ENCODE data around the gene HABP4. TPM values are rescaled to one million over a fixed set of nuclear protein-coding genes. Genes with fewer than 3 reads are reported as not detected.

Gene HABP4
- total and polyA plus RNA-seq, 9 of the 15 experiments (the other 6 are each of a cell fraction or from before 2014, with no cell fraction given) = 0.38 to 2.4 (median 1.9) TPM

GRCh38 chr9:96420468-96421219 lies 29.3 kb upstream of the HABP4 start (continued):
- TF ChIP-seq, protein P1, sequence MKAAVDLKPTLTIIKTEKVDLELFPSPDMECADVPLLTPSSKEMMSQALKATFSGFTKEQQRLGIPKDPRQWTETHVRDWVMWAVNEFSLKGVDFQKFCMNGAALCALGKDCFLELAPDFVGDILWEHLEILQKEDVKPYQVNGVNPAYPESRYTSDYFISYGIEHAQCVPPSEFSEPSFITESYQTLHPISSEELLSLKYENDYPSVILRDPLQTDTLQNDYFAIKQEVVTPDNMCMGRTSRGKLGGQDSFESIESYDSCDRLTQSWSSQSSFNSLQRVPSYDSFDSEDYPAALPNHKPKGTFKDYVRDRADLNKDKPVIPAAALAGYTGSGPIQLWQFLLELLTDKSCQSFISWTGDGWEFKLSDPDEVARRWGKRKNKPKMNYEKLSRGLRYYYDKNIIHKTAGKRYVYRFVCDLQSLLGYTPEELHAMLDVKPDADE (conservative IDR thresholded peaks at IDR 0.05; ENCODE audit: control insufficient read depth, low read depth, low read length) = no peak
- no peak for TF ChIP-seq TAF1 (IDR thresholded peaks at IDR 0.05; ENCODE audit: control insufficient read depth, extremely low read depth, insufficient read depth, low read length, severe bottlenecking)
- no peak for TF ChIP-seq NCOA6 (IDR thresholded peaks at IDR 0.05)
- no peak for TF ChIP-seq TRIM28 (IDR thresholded peaks at IDR 0.05)
- TF ChIP-seq, protein P2, sequence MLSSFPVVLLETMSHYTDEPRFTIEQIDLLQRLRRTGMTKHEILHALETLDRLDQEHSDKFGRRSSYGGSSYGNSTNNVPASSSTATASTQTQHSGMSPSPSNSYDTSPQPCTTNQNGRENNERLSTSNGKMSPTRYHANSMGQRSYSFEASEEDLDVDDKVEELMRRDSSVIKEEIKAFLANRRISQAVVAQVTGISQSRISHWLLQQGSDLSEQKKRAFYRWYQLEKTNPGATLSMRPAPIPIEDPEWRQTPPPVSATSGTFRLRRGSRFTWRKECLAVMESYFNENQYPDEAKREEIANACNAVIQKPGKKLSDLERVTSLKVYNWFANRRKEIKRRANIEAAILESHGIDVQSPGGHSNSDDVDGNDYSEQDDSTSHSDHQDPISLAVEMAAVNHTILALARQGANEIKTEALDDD (IDR thresholded peaks at IDR 0.05) = no peak
- no peak for TF ChIP-seq RBM14 (IDR thresholded peaks at IDR 0.05; ENCODE audit: borderline replicate concordance, insufficient read depth, low read depth, low read length)
- TF ChIP-seq NR3C1 (CRISPR knock-in tag; IDR thresholded peaks at IDR 0.05) = no peak
- TF ChIP-seq CSDE1 (IDR thresholded peaks at IDR 0.05) = no peak
- TF ChIP-seq IRF2 (CRISPR knock-in tag; IDR thresholded peaks at IDR 0.05) = no peak
- no peak for TF ChIP-seq MAFK (IDR thresholded peaks at IDR 0.05; ENCODE audit: low read length)
- no peak for TF ChIP-seq SAFB2 (IDR thresholded peaks at IDR 0.05; ENCODE audit: borderline replicate concordance, low read depth, low read length, severe bottlenecking)
- peak; percentile 96 for TF ChIP-seq ZNF41 (CRISPR knock-in tag; conservative IDR thresholded peaks at IDR 0.05)
- no peak for TF ChIP-seq MTA1 (IDR thresholded peaks at IDR 0.05; ENCODE audit: borderline replicate concordance)
- TF ChIP-seq ESRRA (IDR thresholded peaks at IDR 0.05; ENCODE audit: borderline replicate concordance, low read depth) = no peak
- peak; percentile 76 for TF ChIP-seq ZNF507 (tag; conservative IDR thresholded peaks at IDR 0.05)
- TF ChIP-seq, protein P3, sequence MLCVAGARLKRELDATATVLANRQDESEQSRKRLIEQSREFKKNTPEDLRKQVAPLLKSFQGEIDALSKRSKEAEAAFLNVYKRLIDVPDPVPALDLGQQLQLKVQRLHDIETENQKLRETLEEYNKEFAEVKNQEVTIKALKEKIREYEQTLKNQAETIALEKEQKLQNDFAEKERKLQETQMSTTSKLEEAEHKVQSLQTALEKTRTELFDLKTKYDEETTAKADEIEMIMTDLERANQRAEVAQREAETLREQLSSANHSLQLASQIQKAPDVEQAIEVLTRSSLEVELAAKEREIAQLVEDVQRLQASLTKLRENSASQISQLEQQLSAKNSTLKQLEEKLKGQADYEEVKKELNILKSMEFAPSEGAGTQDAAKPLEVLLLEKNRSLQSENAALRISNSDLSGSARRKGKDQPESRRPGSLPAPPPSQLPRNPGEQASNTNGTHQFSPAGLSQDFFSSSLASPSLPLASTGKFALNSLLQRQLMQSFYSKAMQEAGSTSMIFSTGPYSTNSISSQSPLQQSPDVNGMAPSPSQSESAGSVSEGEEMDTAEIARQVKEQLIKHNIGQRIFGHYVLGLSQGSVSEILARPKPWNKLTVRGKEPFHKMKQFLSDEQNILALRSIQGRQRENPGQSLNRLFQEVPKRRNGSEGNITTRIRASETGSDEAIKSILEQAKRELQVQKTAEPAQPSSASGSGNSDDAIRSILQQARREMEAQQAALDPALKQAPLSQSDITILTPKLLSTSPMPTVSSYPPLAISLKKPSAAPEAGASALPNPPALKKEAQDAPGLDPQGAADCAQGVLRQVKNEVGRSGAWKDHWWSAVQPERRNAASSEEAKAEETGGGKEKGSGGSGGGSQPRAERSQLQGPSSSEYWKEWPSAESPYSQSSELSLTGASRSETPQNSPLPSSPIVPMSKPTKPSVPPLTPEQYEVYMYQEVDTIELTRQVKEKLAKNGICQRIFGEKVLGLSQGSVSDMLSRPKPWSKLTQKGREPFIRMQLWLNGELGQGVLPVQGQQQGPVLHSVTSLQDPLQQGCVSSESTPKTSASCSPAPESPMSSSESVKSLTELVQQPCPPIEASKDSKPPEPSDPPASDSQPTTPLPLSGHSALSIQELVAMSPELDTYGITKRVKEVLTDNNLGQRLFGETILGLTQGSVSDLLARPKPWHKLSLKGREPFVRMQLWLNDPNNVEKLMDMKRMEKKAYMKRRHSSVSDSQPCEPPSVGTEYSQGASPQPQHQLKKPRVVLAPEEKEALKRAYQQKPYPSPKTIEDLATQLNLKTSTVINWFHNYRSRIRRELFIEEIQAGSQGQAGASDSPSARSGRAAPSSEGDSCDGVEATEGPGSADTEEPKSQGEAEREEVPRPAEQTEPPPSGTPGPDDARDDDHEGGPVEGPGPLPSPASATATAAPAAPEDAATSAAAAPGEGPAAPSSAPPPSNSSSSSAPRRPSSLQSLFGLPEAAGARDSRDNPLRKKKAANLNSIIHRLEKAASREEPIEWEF (CRISPR knock-in tag; IDR thresholded peaks at IDR 0.05) = peak; percentile 99
- peak; percentile 97 for TF ChIP-seq CXXC5 (CRISPR knock-in tag; IDR thresholded peaks at IDR 0.05)
- peak; percentile 82; the same call in 1 of the 2 replicates for TF ChIP-seq GABPB2 (CRISPR knock-in tag; conservative IDR thresholded peaks at IDR 0.05)
- no peak for TF ChIP-seq CTCFL (IDR thresholded peaks at IDR 0.05; ENCODE audit: borderline replicate concordance, insufficient read depth, low read depth, low read length, poor library complexity, severe bottlenecking)
